K562 (cell line): Measurements from ENCODE around the gene PFAS. TPM values are rescaled to one million over a fixed set of nuclear protein-coding genes. Genes with fewer than 3 reads are reported as not detected.

Experiments
- ATF2 ChIP-seq: sonication (generic); formaldehyde crosslinking; IDR thresholded peaks from 2 replicates; pipeline ENCODE4 v1.8.1; 2022; ENCODE audit warnings: missing genetic modification reagents
- GATA2 ChIP-seq: sonication (generic); formaldehyde crosslinking; IDR thresholded peaks from 2 replicates; pipeline ENCODE4 v1.4.0; 2020; ENCODE audit warnings: mild to moderate bottlenecking, missing genetic modification reagents
- HBP1 ChIP-seq: fragments of 450-650 bp; formaldehyde crosslinking; IDR thresholded peaks from 2 replicates; pipeline ENCODE4 v1.4.0; 2022; ENCODE audit warnings: missing genetic modification characterization
- HMGXB4 ChIP-seq: sonication (generic); formaldehyde crosslinking; IDR thresholded peaks from 2 replicates; pipeline ENCODE4 v1.8.1; 2023; ENCODE audit warnings: mild to moderate bottlenecking, missing genetic modification reagents
- MBD2 ChIP-seq: sonication (generic); IDR thresholded peaks from 2 replicates; pipeline ENCODE4 v1.6.1; 2016; ENCODE audit warnings: low read depth, borderline replicate concordance
- MYC ChIP-seq, 2 experiments: fragments of 250-450 bp in 1 of 2; sonication (Bioruptor Pico) in 1 of 2; IDR thresholded peaks; 2 replicates each; pipeline versions ENCODE4 v1.5.1 to v1.6.1; 2012 to 2021; ENCODE audit warnings: low read depth in 2 of 2, borderline replicate concordance in 1 of 2, improper control_type of control experiment in 1 of 2, low read length in 1 of 2, mild to moderate bottlenecking in 1 of 2, moderate library complexity in 1 of 2
- NFE2L1 ChIP-seq: fragments of 450-650 bp; IDR thresholded peaks from 2 replicates; pipeline ENCODE4 v1.6.1; 2016; ENCODE audit warnings: missing genetic modification characterization, low read depth, mild to moderate bottlenecking, missing compliant biosample characterization, moderate library complexity, borderline replicate concordance
- PHTF2 ChIP-seq: fragments of 250-450 bp; sonication (Bioruptor Pico); IDR thresholded peaks from 2 replicates; pipeline ENCODE4 v1.5.0; 2021; ENCODE audit warnings: mild to moderate bottlenecking
- RBM22 ChIP-seq: fragments of 200-400 bp; formaldehyde crosslinking; IDR thresholded peaks from 2 replicates; pipeline ENCODE4 v1.6.1; 2018; ENCODE audit warnings: low read length, low read depth; ENCODE audit not compliant: poor library complexity, severe bottlenecking
- TAL1 ChIP-seq: fragments of 450-650 bp; IDR thresholded peaks from 2 replicates; pipeline ENCODE4 v1.6.1; 2016; ENCODE audit warnings: mild to moderate bottlenecking
- polyA plus RNA-seq, 8 experiments: library from polyadenylated mRNA; depleted of rRNA in 4 of 8; stranded (reverse) in 5 of 8; unstranded in 3 of 8; fragments of >200 nt; fragmentation: Nextera tagmentation in 2 of 8; fragmentation: Illumina TruSeq in 1 of 8; extraction: Ambion mirVana in 2 of 8; extraction: Trizol in 1 of 8; gene quantifications; 2 replicates each; pipeline versions ENCODE4 v1.2.1 to v1.2.3, GENCODE V29; 2011 to 2014; ENCODE audit warnings: inconsistent platforms in 1 of 8, missing spikeins in 1 of 8
- total RNA-seq, 7 experiments: library from RNA; depleted of rRNA in 6 of 7; stranded (reverse); fragments of >200 nt in 6 of 7; fragmentation: Illumina TruSeq in 2 of 7; extraction: Trizol in 2 of 7; gene quantifications; 2 replicates each; pipeline versions ENCODE4 v1.2.1 to v1.2.3, GENCODE V29; 2011 to 2021; ENCODE audit warnings: low replicate concordance in 1 of 7
- TF ChIP-seq, protein P1 (sequence below): fragments of 450-650 bp; formaldehyde crosslinking; IDR thresholded peaks from 2 replicates; pipeline ENCODE4 v1.4.0; 2020; ENCODE audit warnings: mild to moderate bottlenecking, moderate library complexity

PFAS gene
- total and polyA plus RNA-seq, 9 of the 15 experiments (the other 6 are each of a cell fraction or from before 2014, with no cell fraction given): 11.6 to 131 (median 43.9) TPM

GRCh38 chr17:8226536-8227237 is 22.4 kb upstream of the PFAS start (continued):
- TF ChIP-seq HMGXB4 (CRISPR knock-in tag) (peak; percentile 91; the same call in 1 of the 2 replicates), GATA2 (CRISPR knock-in tag) (no peak), MYC (IDR thresholded peaks at IDR 0.05; ENCODE audit: low read depth, low read length) (peak; percentile 49), MYC (CRISPR knock-in tag; IDR thresholded peaks at IDR 0.05; ENCODE audit: borderline replicate concordance, low read depth) (peak; percentile 45; the same call in 1 of the 2 replicates), PHTF2 (CRISPR knock-in tag) (peak; percentile 79; the same call in 1 of the 2 replicates), HBP1 (peak; percentile 61; the same call in 1 of the 2 replicates), RBM22 (peak; percentile 47), TAL1 (no peak), MBD2 (no peak), ATF2 (no peak), NFE2L1 (tag) (no peak)
- TF ChIP-seq, protein P1, sequence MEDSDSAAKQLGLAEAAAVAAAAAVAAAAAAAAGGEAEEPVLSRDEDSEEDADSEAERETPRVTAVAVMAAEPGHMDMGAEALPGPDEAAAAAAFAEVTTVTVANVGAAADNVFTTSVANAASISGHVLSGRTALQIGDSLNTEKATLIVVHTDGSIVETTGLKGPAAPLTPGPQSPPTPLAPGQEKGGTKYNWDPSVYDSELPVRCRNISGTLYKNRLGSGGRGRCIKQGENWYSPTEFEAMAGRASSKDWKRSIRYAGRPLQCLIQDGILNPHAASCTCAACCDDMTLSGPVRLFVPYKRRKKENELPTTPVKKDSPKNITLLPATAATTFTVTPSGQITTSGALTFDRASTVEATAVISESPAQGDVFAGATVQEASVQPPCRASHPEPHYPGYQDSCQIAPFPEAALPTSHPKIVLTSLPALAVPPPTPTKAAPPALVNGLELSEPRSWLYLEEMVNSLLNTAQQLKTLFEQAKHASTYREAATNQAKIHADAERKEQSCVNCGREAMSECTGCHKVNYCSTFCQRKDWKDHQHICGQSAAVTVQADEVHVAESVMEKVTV (CRISPR knock-in tag): 0 out of 2 replicates have a peak, but pooled peaks have one; percentile 4
